A549 (cell line): ENCODE data around the gene PLXDC1. TPM values are rescaled to one million over a fixed set of nuclear protein-coding genes. Genes with fewer than 3 reads are reported as not detected.

Experiments
- ATAC-seq, 2 experiments: fragments of 200-7000 bp in 1 of 2; fragments of >200 bp in 1 of 2; cut with Nextera tagmentation in 1 of 2; cut with Tn5 transposase in 1 of 2; 3 replicates each; pipeline versions ENCODE4 v1.8.0 to v1.9.1; 2018 to 2020; ENCODE audit warnings: mild to moderate bottlenecking in 1 of 2, moderate library complexity in 1 of 2
- CTCF ChIA-PET: fragments of 300-600 bp; sonication (Branson Sonifier 250); formaldehyde crosslinking; extraction: SDS; loops from one replicate; lab custom pipeline; 2021; ENCODE audit warnings: antibody characterized with exemption, inconsistent platforms; lab: Yijun Ruan, JAX
- POLR2A ChIA-PET: fragments of 350-600 bp; formaldehyde crosslinking; extraction: SDS; loops from one replicate; lab custom pipeline; 2021; ENCODE audit warnings: antibody characterized with exemption, inconsistent platforms; lab: Yijun Ruan, JAX
- DNase-seq, 2 experiments: peaks; one replicate each; pipeline versions ENCODE4 v3.0.0 to v3.0.0-alpha.2; 2011 to 2016; ENCODE audit warnings: low read depth in 1 of 2, low spot score in 1 of 2
- FAIRE-seq: peaks from 2 replicates; lab custom pipeline; 2011; peaks lifted over from hg19 to GRCh38; lab: Jason Lieb, UNC
- H3K27ac ChIP-seq, 2 experiments: fragments of >200 bp; sonication (Bioruptor Twin); formaldehyde crosslinking; 3 replicates each; pipeline ENCODE4 v1.5.1; 2016 to 2017
- H3K4me1 ChIP-seq: fragments of >200 bp; sonication (Bioruptor Twin); formaldehyde crosslinking; 3 replicates; pipeline ENCODE4 v1.6.1; 2016
- H3K4me2 ChIP-seq: fragments of >200 bp; sonication (Bioruptor Twin); formaldehyde crosslinking; 3 replicates; pipeline ENCODE4 v1.6.1; 2016
- H3K4me3 ChIP-seq: fragments of >200 bp; sonication (Bioruptor Twin); formaldehyde crosslinking; 3 replicates; pipeline ENCODE4 v1.5.1; 2016
- H3K9me3 ChIP-seq: fragments of >200 bp; sonication (Bioruptor Twin); formaldehyde crosslinking; 3 replicates; pipeline ENCODE4 v1.6.1; 2016
- ATOH8 ChIP-seq: fragments of 250-450 bp; sonication (Bioruptor Pico); IDR thresholded peaks from 2 replicates; pipeline ENCODE4 v1.5.0; 2020; ENCODE audit warnings: low read depth, mild to moderate bottlenecking, moderate library complexity
- BHLHE40 ChIP-seq: IDR thresholded peaks from 2 replicates; pipeline ENCODE4 v1.6.1; 2012; ENCODE audit warnings: low read depth, low read length, inconsistent platforms
- CEBPB ChIP-seq, 2 experiments: fragments of >200 bp in 1 of 2; sonication (Bioruptor Twin) in 1 of 2; formaldehyde crosslinking in 1 of 2; IDR thresholded peaks; 2 replicates each; pipeline ENCODE4 v1.6.1; 2012 to 2016
- EHF ChIP-seq: fragments of 250-450 bp; sonication (Bioruptor Pico); IDR thresholded peaks from 2 replicates; pipeline ENCODE4 v1.5.0; 2020; ENCODE audit warnings: mild to moderate bottlenecking
- EP300 ChIP-seq, 2 experiments: fragments of >200 bp; sonication (Bioruptor Twin); formaldehyde crosslinking; IDR thresholded peaks; 2 replicates in 1 of 2; 3 replicates in 1 of 2; pipeline ENCODE4 v1.6.1; 2016 to 2017
- FOSB ChIP-seq: fragments of 250-450 bp; sonication (Bioruptor Pico); IDR thresholded peaks from 2 replicates; pipeline ENCODE4 v1.5.0; 2020; ENCODE audit warnings: mild to moderate bottlenecking, moderate library complexity
- FOXS1 ChIP-seq: fragments of 250-450 bp; sonication (Bioruptor Pico); IDR thresholded peaks from 2 replicates; pipeline ENCODE4 v1.5.0; 2020; ENCODE audit warnings: mild to moderate bottlenecking, moderate library complexity
- HEYL ChIP-seq: fragments of 250-450 bp; sonication (Bioruptor Pico); IDR thresholded peaks from 2 replicates; pipeline ENCODE4 v1.8.0; 2021; ENCODE audit warnings: mild to moderate bottlenecking, moderate library complexity
- HOXB13 ChIP-seq: fragments of 250-450 bp; sonication (Bioruptor Pico); IDR thresholded peaks from 2 replicates; pipeline ENCODE4 v1.5.0; 2020; ENCODE audit warnings: low read depth, mild to moderate bottlenecking, moderate library complexity
- JUN ChIP-seq, 2 experiments: fragments of >200 bp; sonication (Bioruptor Twin); formaldehyde crosslinking; IDR thresholded peaks; 2 replicates in 1 of 2; 3 replicates in 1 of 2; pipeline ENCODE4 v1.6.1; 2016 to 2017
- KDM5A ChIP-seq: fragments of 200-600 bp; sonication (generic); IDR thresholded peaks from 2 replicates; pipeline ENCODE4 v1.6.1; 2016; ENCODE audit warnings: antibody characterized with exemption, mild to moderate bottlenecking
- MAFK ChIP-seq: fragments of 450-650 bp; IDR thresholded peaks from 2 replicates; pipeline ENCODE4 v1.6.1; 2014; ENCODE audit not compliant: partially characterized antibody
- NFE2L2 ChIP-seq: fragments of 150-350 bp; conservative IDR thresholded peaks from 2 replicates; pipeline ENCODE4 v1.6.1; 2014; ENCODE audit warnings: low read length
- POLR2A ChIP-seq: IDR thresholded peaks from 2 replicates; pipeline ENCODE4 v1.6.1; 2012; ENCODE audit warnings: mild to moderate bottlenecking, low read length
- POLR2AphosphoS2 ChIP-seq: conservative IDR thresholded peaks from 2 replicates; pipeline ENCODE4 v1.6.1; 2012; ENCODE audit warnings: low read length, improper control_type of control experiment, inconsistent platforms
- RAD21 ChIP-seq, 2 experiments: fragments of >200 bp in 1 of 2; sonication (Bioruptor Twin) in 1 of 2; formaldehyde crosslinking in 1 of 2; IDR thresholded peaks in 1 of 2; conservative IDR thresholded peaks in 1 of 2; 2 replicates in 1 of 2; 3 replicates in 1 of 2; pipeline ENCODE4 v1.6.1; 2012 to 2018; ENCODE audit warnings: inconsistent platforms in 1 of 2
- RNF2 ChIP-seq: fragments of 200-600 bp; sonication (generic); IDR thresholded peaks from 2 replicates; pipeline ENCODE4 v1.6.1; 2016; ENCODE audit warnings: low read depth, mild to moderate bottlenecking, antibody characterized with exemption, moderate library complexity, borderline replicate concordance
- ZC3H11A ChIP-seq: fragments of 450-650 bp; IDR thresholded peaks from 2 replicates; pipeline ENCODE4 v1.6.1; 2014; ENCODE audit warnings: antibody characterized with exemption, mild to moderate bottlenecking
- ZFP36 ChIP-seq: fragments of 450-650 bp; IDR thresholded peaks from 2 replicates; pipeline ENCODE4 v1.6.1; 2014; ENCODE audit warnings: borderline replicate concordance; ENCODE audit not compliant: partially characterized antibody
- ZSCAN20 ChIP-seq: fragments of 250-450 bp; sonication (Bioruptor Pico); IDR thresholded peaks from 2 replicates; pipeline ENCODE4 v1.8.0; 2022; ENCODE audit warnings: mild to moderate bottlenecking, moderate library complexity
- WGBS: methylation state at CpG from one replicate; pipeline ENCODE4 v1.1.6; 2017; ENCODE audit errors: missing lambda C conversion rate; 5-methylcytosine and 5-hydroxymethylcytosine counted together
- polyA plus RNA-seq, 4 experiments: library from polyadenylated mRNA; depleted of rRNA in 3 of 4; stranded (reverse); fragments of >200 nt; fragmentation: RNase III in 1 of 4; extraction: RNeasy Plus Mini Kit Qiagen cat#74134 plus additional on column Dnase treatment in 1 of 4; gene quantifications; 2 replicates in 3 of 4; 3 replicates in 1 of 4; pipeline ENCODE4 v1.2.3, GENCODE V29; 2011 to 2017
- TF ChIP-seq, protein P1 (sequence below): fragments of 150-350 bp; IDR thresholded peaks from 2 replicates; pipeline ENCODE4 v1.6.1; 2014; ENCODE audit warnings: low read depth, mild to moderate bottlenecking, low read length
- TF ChIP-seq, protein P2 (sequence below): IDR thresholded peaks from 2 replicates; pipeline ENCODE4 v1.6.1; 2012
- TF ChIP-seq, protein P3 (sequence below): IDR thresholded peaks from 2 replicates; pipeline ENCODE4 v1.6.1; 2012; ENCODE audit warnings: low read depth, borderline replicate concordance

PLXDC1 gene
- polyA plus RNA-seq, 2 of the 4 experiments (the other 2 are of a cell fraction), result 0.31 to 0.36 TPM

DNA sequence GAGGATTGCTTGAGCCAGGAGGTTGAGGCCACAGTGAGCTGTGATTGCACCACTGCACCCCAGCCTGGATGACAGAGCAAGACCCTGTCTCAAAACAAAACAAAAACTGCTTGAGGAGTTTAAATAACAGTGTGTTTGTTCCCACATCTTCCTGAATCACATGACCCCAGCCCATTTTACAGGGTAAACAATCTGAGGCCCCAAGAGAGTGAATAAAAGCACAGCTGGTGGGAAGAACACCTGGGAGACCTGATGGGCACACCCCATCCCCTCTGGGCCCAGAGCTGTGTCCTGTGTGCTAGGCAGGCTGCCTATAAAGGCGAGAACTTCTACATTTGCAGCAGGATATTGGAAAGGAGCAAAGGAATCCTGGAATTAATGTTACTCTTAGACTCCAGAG is 69.6 kb downstream of the PLXDC1 start (continued):
- TF ChIP-seq, protein P1, sequence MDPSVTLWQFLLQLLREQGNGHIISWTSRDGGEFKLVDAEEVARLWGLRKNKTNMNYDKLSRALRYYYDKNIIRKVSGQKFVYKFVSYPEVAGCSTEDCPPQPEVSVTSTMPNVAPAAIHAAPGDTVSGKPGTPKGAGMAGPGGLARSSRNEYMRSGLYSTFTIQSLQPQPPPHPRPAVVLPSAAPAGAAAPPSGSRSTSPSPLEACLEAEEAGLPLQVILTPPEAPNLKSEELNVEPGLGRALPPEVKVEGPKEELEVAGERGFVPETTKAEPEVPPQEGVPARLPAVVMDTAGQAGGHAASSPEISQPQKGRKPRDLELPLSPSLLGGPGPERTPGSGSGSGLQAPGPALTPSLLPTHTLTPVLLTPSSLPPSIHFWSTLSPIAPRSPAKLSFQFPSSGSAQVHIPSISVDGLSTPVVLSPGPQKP, result no peak
- no peak for TF ChIP-seq ZSCAN20 (CRISPR knock-in tag)
- TF ChIP-seq HOXB13 (CRISPR knock-in tag), result no peak
- no peak for TF ChIP-seq ATOH8
- no peak for TF ChIP-seq CEBPB (IDR thresholded peaks at IDR 0.05)

GRCh38 chr17:39080421-39081078 is 70.9 kb downstream of the PLXDC1 start:
- TF ChIP-seq ZFP36, result no peak
- no peak for TF ChIP-seq EHF (CRISPR knock-in tag)
- TF ChIP-seq BHLHE40, result no peak
- TF ChIP-seq MAFK, result no peak
- no peak for TF ChIP-seq RNF2
- TF ChIP-seq FOXS1 (CRISPR knock-in tag), result no peak
- TF ChIP-seq NFE2L2, result no peak
- no peak for TF ChIP-seq POLR2A
- TF ChIP-seq, protein P2, sequence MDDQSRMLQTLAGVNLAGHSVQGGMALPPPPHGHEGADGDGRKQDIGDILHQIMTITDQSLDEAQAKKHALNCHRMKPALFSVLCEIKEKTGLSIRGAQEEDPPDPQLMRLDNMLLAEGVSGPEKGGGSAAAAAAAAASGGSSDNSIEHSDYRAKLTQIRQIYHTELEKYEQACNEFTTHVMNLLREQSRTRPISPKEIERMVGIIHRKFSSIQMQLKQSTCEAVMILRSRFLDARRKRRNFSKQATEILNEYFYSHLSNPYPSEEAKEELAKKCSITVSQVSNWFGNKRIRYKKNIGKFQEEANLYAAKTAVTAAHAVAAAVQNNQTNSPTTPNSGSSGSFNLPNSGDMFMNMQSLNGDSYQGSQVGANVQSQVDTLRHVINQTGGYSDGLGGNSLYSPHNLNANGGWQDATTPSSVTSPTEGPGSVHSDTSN, result no peak
- no peak for TF ChIP-seq HEYL (CRISPR knock-in tag)
- no peak for TF ChIP-seq ZC3H11A
- no peak for TF ChIP-seq RAD21 (conservative IDR thresholded peaks at IDR 0.05 in 1 of 2, IDR thresholded peaks at IDR 0.05 in 1 of 2)
- TF ChIP-seq, protein P3, sequence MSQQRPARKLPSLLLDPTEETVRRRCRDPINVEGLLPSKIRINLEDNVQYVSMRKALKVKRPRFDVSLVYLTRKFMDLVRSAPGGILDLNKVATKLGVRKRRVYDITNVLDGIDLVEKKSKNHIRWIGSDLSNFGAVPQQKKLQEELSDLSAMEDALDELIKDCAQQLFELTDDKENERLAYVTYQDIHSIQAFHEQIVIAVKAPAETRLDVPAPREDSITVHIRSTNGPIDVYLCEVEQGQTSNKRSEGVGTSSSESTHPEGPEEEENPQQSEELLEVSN, result no peak
- TF ChIP-seq JUN (IDR thresholded peaks at IDR 0.05), result no peak
- no peak for TF ChIP-seq FOSB (CRISPR knock-in tag)
- TF ChIP-seq KDM5A, result no peak
- no peak for TF ChIP-seq EP300 (IDR thresholded peaks at IDR 0.05)
- ChIA-PET CTCF (interaction anchor here (1.2 to 1.7 kb wide), 5 partner anchors 8 to 98 kb away, joined by 4 to 6 read pairs (median 4); no protein-coding TSS in a partner anchor), POLR2A (no interaction called here)
- DNase-seq (no peak), FAIRE-seq (no peak), ATAC-seq (no peak)
- Histone ChIP-seq H3K4me1 (no peaks in the 10 kb centered on the region), H3K9me3 (no peaks in the 10 kb centered on the region), H3K4me3 (no peak overlapping the region), H3K27ac (no peak overlapping the region), H3K4me2 (no peak overlapping the region)
- 75% methylated on average over 6 of the region's 6 CpGs for WGBS

DNA sequence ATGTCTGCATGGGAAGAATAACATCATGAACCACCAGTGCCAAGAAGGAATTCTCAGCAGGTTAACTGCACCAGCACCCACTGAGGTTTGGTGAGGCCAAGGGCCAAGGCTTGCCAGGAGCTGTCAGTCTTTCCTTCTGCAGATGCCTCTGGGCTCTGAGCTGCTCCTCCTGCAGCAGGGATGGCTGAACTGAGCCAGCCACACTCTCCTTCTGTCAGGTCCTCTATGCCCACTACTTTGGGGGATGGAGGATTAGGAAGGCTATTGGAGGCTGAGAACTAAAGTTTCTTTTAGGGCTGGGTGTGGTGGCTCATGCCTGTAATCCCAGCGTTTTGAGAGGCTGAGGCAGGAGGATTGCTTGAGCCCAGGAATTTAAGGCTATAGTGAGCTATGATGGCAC is 71.6 kb downstream of the PLXDC1 start:
- no peak for FAIRE-seq
- 28% methylated on average over 1 of the region's 1 CpG for WGBS
- H3K4me1 ChIP-seq, result no peaks in the 10 kb centered on the region
- no peak overlapping the region for H3K4me3 ChIP-seq
- ATAC-seq, result no peak
- CTCF ChIA-PET, result interaction anchor here (0.5 to 1.9 kb wide), 7 partner anchors 9 to 733 kb away, joined by 3 to 6 read pairs (median 4); no protein-coding TSS in a partner anchor
- no peak for TF ChIP-seq POLR2A
- TF ChIP-seq FOSB (CRISPR knock-in tag), result no peak
- no peak for TF ChIP-seq POLR2AphosphoS2
- TF ChIP-seq, all 56 proteins: peak for 0
- POLR2A ChIA-PET, result no interaction called here
- Histone ChIP-seq H3K9me3 (no peaks in the 10 kb centered on the region), H3K27ac (no peak overlapping the region), H3K4me2 (no peak overlapping the region)
- DNase-seq, result no peak
